GM12878 (cell line): Measurements from ENCODE around the gene ADAMTSL2. TPM values are rescaled to one million over a fixed set of nuclear protein-coding genes. Genes with fewer than 3 reads are reported as not detected.

Experiments
- ATAC-seq: fragments of 200-7000 bp; cut with Tn5 transposase; 3 replicates; pipeline ENCODE4 v1.9.1; 2020; ENCODE audit warnings: mild to moderate bottlenecking, moderate library complexity
- BruUV-seq: library from RNA; stranded (reverse); fragments of 400-500 nt; replicated peaks from 2 replicates; lab custom pipeline; 2021; lab: Mats Ljungman, UMichigan
- CTCF ChIA-PET: fragments of 300-600 bp; sonication (Branson Sonifier 250); formaldehyde crosslinking; extraction: SDS; loops from one replicate; lab custom pipeline; 2021; ENCODE audit warnings: inconsistent platforms; lab: Yijun Ruan, JAX
- POLR2A ChIA-PET: fragments of 350-600 bp; formaldehyde crosslinking; extraction: SDS; loops from one replicate; lab custom pipeline; 2021; ENCODE audit warnings: inconsistent platforms; lab: Charles Lee
- RAD21 ChIA-PET: fragments of 300-600 bp; sonication (Branson Sonifier 250); formaldehyde crosslinking; loops from one replicate; lab custom pipeline; 2023; ENCODE audit warnings: antibody characterized with exemption; ENCODE audit not compliant: unreplicated experiment; lab: Charles Lee
- SMC1A ChIA-PET: fragments of 300-600 bp; sonication (Branson Sonifier 250); formaldehyde crosslinking; loops from one replicate; lab custom pipeline; 2023; ENCODE audit not compliant: unreplicated experiment, uncharacterized antibody; lab: Charles Lee
- DNase-seq: peaks from one replicate; pipeline ENCODE4 v3.0.0-alpha.2; 2011; ENCODE audit warnings: low read depth, low spot score
- FAIRE-seq: peaks from 3 replicates; lab custom pipeline; 2011; peaks lifted over from hg19 to GRCh38; lab: Jason Lieb, UNC
- H2AFZ ChIP-seq: 2 replicates; pipeline ENCODE4 v1.6.0; 2011; ENCODE audit warnings: low read depth, low read length, control low read depth; ENCODE audit not compliant: control insufficient read depth
- H3K27ac ChIP-seq: 2 replicates; pipeline ENCODE4 v1.5.1; 2011; ENCODE audit warnings: control low read depth; ENCODE audit not compliant: control insufficient read depth, insufficient read depth
- H3K27me3 ChIP-seq, 2 experiments: replicated peaks in 1 of 2; 2 replicates each; pipeline versions ENCODE4 v1.6.0 to v1.6.1; 2011; ENCODE audit warnings: low read length in 1 of 2; ENCODE audit not compliant: control insufficient read depth in 2 of 2, insufficient read depth in 2 of 2
- H3K36me3 ChIP-seq, 2 experiments: 2 replicates each; pipeline ENCODE4 v1.5.1; 2011; ENCODE audit warnings: low read length in 1 of 2; ENCODE audit not compliant: control insufficient read depth in 2 of 2, insufficient read depth in 2 of 2
- H3K4me1 ChIP-seq: 2 replicates; pipeline ENCODE4 v1.6.1; 2011; ENCODE audit warnings: mild to moderate bottlenecking, low read length, moderate library complexity, mixed read lengths; ENCODE audit not compliant: control insufficient read depth, insufficient read depth
- H3K4me2 ChIP-seq: 2 replicates; pipeline ENCODE4 v1.6.0; 2011; ENCODE audit warnings: control low read depth; ENCODE audit not compliant: control insufficient read depth, insufficient read depth
- H3K4me3 ChIP-seq: fragments of 200-600 bp; sonication (generic); 2 replicates; pipeline ENCODE4 v1.5.1; 2016
- H3K79me2 ChIP-seq: 2 replicates; pipeline ENCODE4 v1.6.0; 2011; ENCODE audit warnings: low read length; ENCODE audit not compliant: control insufficient read depth, insufficient read depth
- H3K9ac ChIP-seq: 2 replicates; pipeline ENCODE4 v1.8.0; 2011; ENCODE audit warnings: low read length, control low read depth, mixed read lengths; ENCODE audit not compliant: control insufficient read depth, insufficient read depth
- H3K9me3 ChIP-seq: replicated peaks from 3 replicates; pipeline ENCODE4 v1.5.1; 2011; ENCODE audit warnings: mild to moderate bottlenecking, low read length; ENCODE audit not compliant: control insufficient read depth, insufficient read depth
- H4K20me1 ChIP-seq: 2 replicates; pipeline ENCODE4 v1.6.0; 2011; ENCODE audit not compliant: control insufficient read depth, insufficient read depth
- CBX5 ChIP-seq: sonication (generic); IDR thresholded peaks from 2 replicates; pipeline ENCODE4 v1.6.1; 2016; ENCODE audit warnings: low read depth, moderate library complexity, mild to moderate bottlenecking, inconsistent platforms
- CEBPB ChIP-seq, 2 experiments: fragments of 150-350 bp in 1 of 2; IDR thresholded peaks; 2 replicates each; pipeline ENCODE4 v1.6.1; 2012 to 2014; ENCODE audit warnings: low read depth in 2 of 2, low read length in 2 of 2, borderline replicate concordance in 1 of 2, inconsistent platforms in 1 of 2
- E2F4 ChIP-seq: IDR thresholded peaks from 2 replicates; pipeline ENCODE4 v1.6.1; 2012; ENCODE audit warnings: low read depth, low read length, improper control_type of control experiment
- IKZF1 ChIP-seq: fragments of 450-650 bp; conservative IDR thresholded peaks from 2 replicates; pipeline ENCODE4 v1.6.1; 2017; ENCODE audit warnings: antibody characterized with exemption, mild to moderate bottlenecking
- KLF5 ChIP-seq: fragments of 450-650 bp; IDR thresholded peaks from 2 replicates; pipeline ENCODE4 v1.6.1; 2014; ENCODE audit warnings: mild to moderate bottlenecking; ENCODE audit not compliant: partially characterized antibody
- MYC ChIP-seq: IDR thresholded peaks from 2 replicates; pipeline ENCODE4 v1.6.1; 2011; ENCODE audit warnings: mild to moderate bottlenecking, low read length, moderate library complexity, inconsistent platforms; ENCODE audit not compliant: insufficient read depth, insufficient replicate concordance, insufficient read length, severe bottlenecking
- NR2F1 ChIP-seq: fragments of 450-650 bp; conservative IDR thresholded peaks from 2 replicates; pipeline ENCODE4 v1.6.1; 2017; ENCODE audit warnings: mild to moderate bottlenecking
- SRF ChIP-seq, 2 experiments: IDR thresholded peaks; 2 replicates each; pipeline ENCODE4 v1.6.1; 2011; ENCODE audit warnings: low read depth in 2 of 2, low read length in 2 of 2, mild to moderate bottlenecking in 1 of 2, moderate library complexity in 1 of 2
- STAT3 ChIP-seq: IDR thresholded peaks from 2 replicates; pipeline ENCODE4 v1.6.1; 2011; ENCODE audit warnings: low read depth, low read length, improper control_type of control experiment
- SUZ12 ChIP-seq: fragments of 200-600 bp; sonication (generic); IDR thresholded peaks from one replicate; pipeline ENCODE4 v1.6.1; 2018; ENCODE audit warnings: antibody characterized with exemption, mild to moderate bottlenecking; ENCODE audit not compliant: unreplicated experiment
- TCF3 ChIP-seq: IDR thresholded peaks from 2 replicates; pipeline ENCODE4 v1.6.1; 2012; ENCODE audit warnings: low read depth, mild to moderate bottlenecking, low read length, borderline replicate concordance; ENCODE audit not compliant: insufficient read depth
- ZNF622 ChIP-seq: fragments of 450-650 bp; IDR thresholded peaks from 2 replicates; pipeline ENCODE4 v1.6.1; 2017; ENCODE audit warnings: mild to moderate bottlenecking, inconsistent platforms
- whole genome bisulfite sequencing: methylation state at CpG from one replicate; pipeline ENCODE4 v1.1.6; 2016; ENCODE audit warnings: low lambda C conversion rate; ENCODE audit not compliant: insufficient replicate concordance, insufficient coverage; ENCODE audit errors: missing lambda C conversion rate; 5-methylcytosine and 5-hydroxymethylcytosine counted together
- in situ Hi-C: fragments of 300-500 bp; cut with MboI; formaldehyde crosslinking; loops from 9 replicates; pipeline ENCODE4 v1.14.3; 2018; ENCODE audit warnings: mixed read lengths
- intact Hi-C: fragments of 100-400 bp; cut with micrococcal nuclease; formaldehyde crosslinking; loops from one replicate; pipeline ENCODE4 v1.14.2; 2022; ENCODE audit not compliant: unreplicated experiment
- polyA plus RNA-seq, 11 experiments: library from polyadenylated mRNA; depleted of rRNA in 4 of 11; unstranded in 6 of 11; stranded (reverse) in 5 of 11; fragments of >200 nt; fragmentation: Nextera tagmentation in 4 of 11; fragmentation: Illumina TruSeq in 1 of 11; extraction: Ambion mirVana in 4 of 11; extraction: Trizol in 1 of 11; gene quantifications; 1 replicate in 1 of 11; 2 replicates in 10 of 11; pipeline versions ENCODE4 v1.2.1 to v1.2.3, GENCODE V29; 2011 to 2016; ENCODE audit warnings: inconsistent platforms in 2 of 11, missing spikeins in 2 of 11, low read depth in 1 of 11
- total RNA-seq, 4 experiments: library from RNA; depleted of rRNA in 3 of 4; stranded (reverse); fragments of >200 nt in 3 of 4; fragmentation: Illumina TruSeq in 1 of 4; extraction: Trizol in 1 of 4; gene quantifications; 2 replicates each; pipeline versions ENCODE4 v1.2.1 to v1.2.3, GENCODE V29; 2013 to 2021
- TF ChIP-seq, protein P1 (sequence below): fragments of 450-650 bp; IDR thresholded peaks from 2 replicates; pipeline ENCODE4 v1.6.1; 2018; ENCODE audit warnings: borderline replicate concordance, mild to moderate bottlenecking; ENCODE audit not compliant: partially characterized antibody
- TF ChIP-seq, protein P2 (sequence below): IDR thresholded peaks from 2 replicates; pipeline ENCODE4 v1.6.1; 2011; ENCODE audit warnings: borderline replicate concordance, low read depth, mild to moderate bottlenecking, moderate library complexity, mixed read lengths, low read length; ENCODE audit not compliant: insufficient read depth; ENCODE audit errors: extremely low read length

ADAMTSL2 gene
- total and polyA plus RNA-seq, 10 of the 15 experiments (the other 5 are each of a cell fraction or from before 2014, with no cell fraction given), result 0.07 TPM; not detected in 9

DNA sequence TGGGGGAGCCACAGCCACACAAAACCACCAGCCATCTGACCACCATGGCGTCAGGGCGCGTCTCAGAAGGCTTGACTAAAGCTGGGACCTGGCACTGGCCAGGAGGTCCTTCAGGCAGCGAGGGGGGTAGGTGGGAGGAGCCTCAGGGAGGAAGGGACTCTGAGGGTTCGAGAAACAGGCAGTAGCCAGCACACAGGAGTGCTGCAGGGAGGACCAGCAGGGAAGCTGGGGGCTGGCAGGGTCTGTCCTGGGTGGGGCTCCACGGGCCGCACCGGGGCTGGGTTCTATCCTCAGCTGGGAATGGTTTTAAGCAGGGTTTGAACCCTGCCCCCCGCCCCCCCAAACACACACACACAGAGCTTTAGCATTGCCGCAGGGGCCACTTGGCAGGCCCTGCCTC, 67.2 kb downstream of the ADAMTSL2 start:
- H3K36me3 ChIP-seq, result no peaks in the 10 kb centered on the region
- H3K27ac ChIP-seq, result no peak overlapping the region
- 14% methylated on average over 10 of the region's 10 CpGs for WGBS
- intact Hi-C loops (no loop called here), in situ Hi-C loops (no loop called here)
- H4K20me1 ChIP-seq, result no peaks in the 10 kb centered on the region
- H3K4me3 ChIP-seq, result no peak overlapping the region
- H3K27me3 ChIP-seq, result peaks cover 0 to 4% of the 10 kb centered on the region in 2 experiments; a peak in 3 of 4 replicates
- ChIA-PET CTCF (no interaction called here), SMC1A (no interaction called here), RAD21 (no interaction called here), POLR2A (no interaction called here)
- FAIRE-seq (no peak), ATAC-seq (no peak), DNase-seq (no peak)
- no peak overlapping the region for H3K4me2 ChIP-seq
- no peak overlapping the region for H2AFZ ChIP-seq
- H3K4me1 ChIP-seq, result no peaks in the 10 kb centered on the region
- BruUV-seq, result no TSS peak
- H3K9me3 ChIP-seq, result no peaks in the 10 kb centered on the region; the same call in 2 of the 3 replicates
- TF ChIP-seq CEBPB (IDR thresholded peaks at IDR 0.05; ENCODE audit: borderline replicate concordance in 1 of 2, low read depth in 2 of 2, low read length in 2 of 2), result no peak
- no peak for TF ChIP-seq E2F4
- no peak for TF ChIP-seq TCF3
- TF ChIP-seq ZNF622, result no peak
- TF ChIP-seq NR2F1, result no peak
- no peak for TF ChIP-seq STAT3
- TF ChIP-seq SRF (IDR thresholded peaks at IDR 0.05; ENCODE audit: low read depth in 2 of 2, low read length in 2 of 2), result no peak
- TF ChIP-seq KLF5, result no peak
- TF ChIP-seq, protein P1, sequence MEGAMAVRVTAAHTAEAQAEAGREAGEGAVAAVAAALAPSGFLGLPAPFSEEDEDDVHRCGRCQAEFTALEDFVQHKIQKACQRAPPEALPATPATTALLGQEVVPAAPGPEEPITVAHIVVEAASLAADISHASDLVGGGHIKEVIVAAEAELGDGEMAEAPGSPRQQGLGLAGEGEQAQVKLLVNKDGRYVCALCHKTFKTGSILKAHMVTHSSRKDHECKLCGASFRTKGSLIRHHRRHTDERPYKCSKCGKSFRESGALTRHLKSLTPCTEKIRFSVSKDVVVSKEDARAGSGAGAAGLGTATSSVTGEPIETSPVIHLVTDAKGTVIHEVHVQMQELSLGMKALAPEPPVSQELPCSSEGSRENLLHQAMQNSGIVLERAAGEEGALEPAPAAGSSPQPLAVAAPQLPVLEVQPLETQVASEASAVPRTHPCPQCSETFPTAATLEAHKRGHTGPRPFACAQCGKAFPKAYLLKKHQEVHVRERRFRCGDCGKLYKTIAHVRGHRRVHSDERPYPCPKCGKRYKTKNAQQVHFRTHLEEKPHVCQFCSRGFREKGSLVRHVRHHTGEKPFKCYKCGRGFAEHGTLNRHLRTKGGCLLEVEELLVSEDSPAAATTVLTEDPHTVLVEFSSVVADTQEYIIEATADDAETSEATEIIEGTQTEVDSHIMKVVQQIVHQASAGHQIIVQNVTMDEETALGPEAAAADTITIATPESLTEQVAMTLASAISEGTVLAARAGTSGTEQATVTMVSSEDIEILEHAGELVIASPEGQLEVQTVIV, result no peak
- TF ChIP-seq, protein P2, sequence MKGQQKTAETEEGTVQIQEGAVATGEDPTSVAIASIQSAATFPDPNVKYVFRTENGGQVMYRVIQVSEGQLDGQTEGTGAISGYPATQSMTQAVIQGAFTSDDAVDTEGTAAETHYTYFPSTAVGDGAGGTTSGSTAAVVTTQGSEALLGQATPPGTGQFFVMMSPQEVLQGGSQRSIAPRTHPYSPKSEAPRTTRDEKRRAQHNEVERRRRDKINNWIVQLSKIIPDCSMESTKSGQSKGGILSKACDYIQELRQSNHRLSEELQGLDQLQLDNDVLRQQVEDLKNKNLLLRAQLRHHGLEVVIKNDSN, result no peak
- no peak for TF ChIP-seq IKZF1
- no peak for TF ChIP-seq MYC
- no peak for TF ChIP-seq SUZ12
- TF ChIP-seq CBX5, result no peak
- no peaks in the 10 kb centered on the region for H3K79me2 ChIP-seq
- no peak overlapping the region for H3K9ac ChIP-seq
